Upper lobe of left lung (tissue), 6 donors: Measurements from ENCODE around the gene ROR2. TPM values are rescaled to one million over a fixed set of nuclear protein-coding genes. Genes with fewer than 3 reads are reported as not detected.

Experiments used
- ATAC-seq, 2 donors: fragments of 200-7000 bp; cut with Tn5 transposase; one replicate each; pipeline ENCODE4 v1.9.1; 2022; ENCODE audit warnings: mild to moderate bottlenecking in 2 of 2, moderate library complexity in 2 of 2; ENCODE audit not compliant: low FRiP score in 2 of 2
- DNase-seq, 2 donors: peaks; one replicate each; pipeline ENCODE4 v3.0.0-alpha.2; 2019 to 2020
- H3K27ac ChIP-seq, 4 donors: fragments of 200-600 bp; sonication (generic); one replicate each; pipeline ENCODE4 v1.5.1; 2016 to 2019
- H3K27me3 ChIP-seq, 4 donors: fragments of 200-600 bp; sonication (generic); one replicate each; pipeline ENCODE4 v1.5.1; 2017 to 2019
- H3K36me3 ChIP-seq, 4 donors: fragments of 200-600 bp; sonication (generic); one replicate each; pipeline ENCODE4 v1.5.1; 2016 to 2019
- H3K4me1 ChIP-seq, 4 donors: fragments of 200-600 bp; sonication (generic); one replicate each; pipeline ENCODE4 v1.5.1; 2018 to 2019
- H3K4me3 ChIP-seq, 4 donors: fragments of 200-600 bp; sonication (generic); one replicate each; pipeline ENCODE4 v1.5.1; 2017 to 2019; ENCODE audit warnings: mild to moderate bottlenecking in 2 of 4, moderate library complexity in 1 of 4
- H3K9me3 ChIP-seq, 4 donors: fragments of 200-600 bp; sonication (generic); one replicate each; pipeline ENCODE4 v1.5.1; 2018 to 2019
- CTCF ChIP-seq, 6 experiments: fragments of 450-650 bp in 4 of 6; fragments of 200-600 bp in 2 of 6; sonication (generic) in 2 of 6; IDR thresholded peaks; one replicate each; pipeline ENCODE4 v1.5.1; 2016 to 2019; ENCODE audit warnings: antibody characterized with exemption in 6 of 6
- EP300 ChIP-seq, 4 donors: sonication (generic); formaldehyde crosslinking; IDR thresholded peaks; one replicate each; pipeline ENCODE4 v1.5.1; 2017; ENCODE audit warnings: antibody characterized with exemption in 4 of 4, control low read depth in 2 of 4
- POLR2A ChIP-seq, 4 donors: fragments of 450-650 bp; IDR thresholded peaks; one replicate each; pipeline ENCODE4 v1.5.1; 2016 to 2017; ENCODE audit warnings: antibody characterized with exemption in 4 of 4, mild to moderate bottlenecking in 2 of 4
- POLR2AphosphoS5 ChIP-seq, 2 donors: sonication (generic); formaldehyde crosslinking; IDR thresholded peaks; one replicate each; pipeline ENCODE4 v1.5.1; 2017; ENCODE audit warnings: antibody characterized with exemption in 2 of 2
- WGBS, 2 donors: methylation state at CpG; one replicate each; pipeline ENCODE4 v1.1.5; 2017 to 2018; 5-methylcytosine and 5-hydroxymethylcytosine counted together
- total RNA-seq, 6 donors: library from RNA; depleted of rRNA in 4 of 6; stranded (reverse); fragments of >200 nt in 4 of 6; gene quantifications; one replicate each; pipeline versions ENCODE4 v1.1.0 to v1.2.1, GENCODE V29; 2016 to 2021
- donor health status: DM: no; HTN: no; CAD: no; lungs with moderate emphysema.
- donor health status: DM: no; HTN: yes; CAD: no; lungs with severe emphysema.

Gene ROR2
- total RNA-seq, 6 donors from 2014 or later, result 2.7 to 8.1 (median 3.4) TPM

GRCh38 chr9:91900797-91901177 lies 49.2 kb downstream of the ROR2 start:
- DNase-seq (no peak), ATAC-seq (no peak)
- Histone ChIP-seq H3K4me1 (peaks cover 4 to 22% (median 12%) of the 10 kb centered on the region in 4 donors), H3K27ac (no peak overlapping the region), H3K36me3 (no peaks in the 10 kb centered on the region), H3K27me3 (no peaks in the 10 kb centered on the region), H3K9me3 (no peaks in the 10 kb centered on the region), H3K4me3 (no peak overlapping the region)
- WGBS, 2 donors, result 37 to 41% methylated on average over 3 of the region's 3 CpGs
- TF ChIP-seq EP300 (IDR thresholded peaks at IDR 0.05), result no peak
- TF ChIP-seq POLR2A (IDR thresholded peaks at IDR 0.05), result no peak
- no peak for TF ChIP-seq CTCF (IDR thresholded peaks at IDR 0.05)
- no peak for TF ChIP-seq POLR2AphosphoS5 (IDR thresholded peaks at IDR 0.05)

- Histone ChIP-seq H3K9me3 (no peaks in the 10 kb centered on the region), H3K4me3 (no peak overlapping the region), H3K27me3 (no peaks in the 10 kb centered on the region), H3K36me3 (no peaks in the 10 kb centered on the region), H3K27ac (no peak overlapping the region), H3K4me1 (peaks cover 4 to 21% (median 12%) of the 10 kb centered on the region in 4 donors)
- TF ChIP-seq EP300 (IDR thresholded peaks at IDR 0.05) (no peak), POLR2AphosphoS5 (IDR thresholded peaks at IDR 0.05) (no peak), POLR2A (IDR thresholded peaks at IDR 0.05) (no peak), CTCF (IDR thresholded peaks at IDR 0.05) (no peak)
- ATAC-seq, result peak; percentile 13 to 31
- DNase-seq, result peak in 1 of 2 donors; percentile 82
- WGBS, 2 donors, result 42 to 43% methylated on average over 24 to 32 of the region's 32 CpGs
Measured at GRCh38 chr9:91900055-91900796, 49.8 kb downstream of the ROR2 start.

GRCh38 chr9:91899594-91899993 lies 50.4 kb downstream of the ROR2 start:
- DNase-seq (no peak), ATAC-seq (no peak)
- Histone ChIP-seq H3K4me1 (peaks cover 4 to 21% (median 12%) of the 10 kb centered on the region in 4 donors), H3K27me3 (no peaks in the 10 kb centered on the region), H3K4me3 (no peak overlapping the region), H3K27ac (no peak overlapping the region), H3K36me3 (no peaks in the 10 kb centered on the region), H3K9me3 (no peaks in the 10 kb centered on the region)
- 84 to 93% methylated on average over 9 of the region's 9 CpGs for WGBS, 2 donors
- TF ChIP-seq EP300 (IDR thresholded peaks at IDR 0.05) (no peak), CTCF (IDR thresholded peaks at IDR 0.05) (no peak), POLR2A (IDR thresholded peaks at IDR 0.05) (no peak), POLR2AphosphoS5 (IDR thresholded peaks at IDR 0.05) (no peak)

GRCh38 chr9:91899219-91899563 lies 50.8 kb downstream of the ROR2 start:
- H3K27me3 ChIP-seq, result no peaks in the 10 kb centered on the region
- no peaks in the 10 kb centered on the region for H3K36me3 ChIP-seq
- H3K9me3 ChIP-seq, result no peaks in the 10 kb centered on the region
- TF ChIP-seq POLR2A (IDR thresholded peaks at IDR 0.05), result no peak
- no peak for TF ChIP-seq EP300 (IDR thresholded peaks at IDR 0.05)
- TF ChIP-seq CTCF (IDR thresholded peaks at IDR 0.05), result no peak
- no peak for TF ChIP-seq POLR2AphosphoS5 (IDR thresholded peaks at IDR 0.05)
- ATAC-seq (no peak), DNase-seq (no peak)
- H3K4me3 ChIP-seq, result no peak overlapping the region
- peaks cover 4 to 21% (median 12%) of the 10 kb centered on the region in 4 donors for H3K4me1 ChIP-seq
- H3K27ac ChIP-seq, result no peak overlapping the region
- WGBS, 2 donors, result 79 to 86% methylated on average over 2 of the region's 2 CpGs
